Stimulated activated CD4-positive, alpha-beta T cell treated with anti-CD3 and anti-CD28 coated beads, Interleukin-12 subunit alpha, Interleukin-12 subunit beta, amount 100 ng/mL, for 24 hours (primary cell): ENCODE results near the gene RPS24.
"Not testable (repeated sequence)": the region's sequence is repeated elsewhere in the genome, so short reads cannot be mapped to it uniquely, and the experiment has no call there.

Experiments used
- DNase-seq, 2 experiments: peaks; one replicate each; pipeline ENCODE4 v3.0.0-alpha.2; 2020; ENCODE audit warnings: low read depth in 2 of 2

Gene RPS24

GRCh38 chr10:78053211-78053868 is 19.7 kb downstream of the RPS24 start:
- no peak for DNase-seq

GRCh38 chr10:78058562-78058961 is 24.9 kb downstream of the RPS24 start:
- no peak for DNase-seq

GRCh38 chr10:78059906-78060702 is 26.4 kb downstream of the RPS24 start:
- DNase-seq, result no peak

- no peak for DNase-seq
Measured at GRCh38 chr10:78062296-78062695, 28.6 kb downstream of the RPS24 start.

- no peak for DNase-seq
Measured at GRCh38 chr10:78063236-78063635, 29.6 kb downstream of the RPS24 start.

GRCh38 chr10:78064919-78065318 is 31.3 kb downstream of the RPS24 start:
- not testable (repeated sequence) for DNase-seq

DNA sequence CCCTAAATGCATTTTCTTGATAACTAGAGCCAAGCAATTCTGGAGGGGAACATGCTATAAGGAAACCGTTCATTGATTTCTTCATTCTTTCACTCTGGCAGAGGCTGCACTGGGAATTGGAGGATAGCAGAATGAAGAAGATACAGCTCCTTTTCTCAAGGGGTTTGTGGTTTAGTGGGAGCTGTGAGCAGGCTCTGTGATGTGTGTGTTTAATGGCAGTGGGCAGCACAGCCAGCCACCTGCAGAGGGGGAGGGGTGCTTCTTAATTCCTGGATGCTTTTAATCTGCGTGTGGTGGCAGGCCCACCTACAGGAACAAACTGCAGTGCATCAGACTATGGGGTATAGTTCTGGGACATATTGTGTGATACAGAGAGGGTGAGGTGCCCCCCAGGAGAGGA is 31.9 kb downstream of the RPS24 start:
- no peak for DNase-seq

DNA sequence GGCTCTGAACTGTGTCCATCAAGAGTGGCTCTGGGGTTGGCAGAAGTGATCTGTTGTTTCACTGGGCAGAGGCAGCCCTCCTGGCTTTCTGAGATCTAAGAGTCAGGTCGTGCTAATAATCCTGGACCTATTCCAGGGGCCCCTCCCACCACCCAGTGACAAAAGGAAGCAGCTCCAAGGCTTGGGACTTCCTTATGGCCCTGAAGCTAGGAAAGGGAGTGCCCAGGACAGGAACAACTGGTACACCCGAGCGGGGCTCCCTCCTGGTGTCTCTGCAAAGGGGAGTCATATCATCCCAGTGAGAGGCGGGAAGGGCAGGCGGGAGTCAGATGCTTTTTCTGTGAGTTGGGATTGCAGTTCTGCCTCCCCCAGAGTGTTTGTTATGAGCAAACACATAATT is 32.3 kb downstream of the RPS24 start:
- DNase-seq, result no peak

- no peak for DNase-seq
Measured at GRCh38 chr10:78066728-78067430, 33.2 kb downstream of the RPS24 start.

DNA sequence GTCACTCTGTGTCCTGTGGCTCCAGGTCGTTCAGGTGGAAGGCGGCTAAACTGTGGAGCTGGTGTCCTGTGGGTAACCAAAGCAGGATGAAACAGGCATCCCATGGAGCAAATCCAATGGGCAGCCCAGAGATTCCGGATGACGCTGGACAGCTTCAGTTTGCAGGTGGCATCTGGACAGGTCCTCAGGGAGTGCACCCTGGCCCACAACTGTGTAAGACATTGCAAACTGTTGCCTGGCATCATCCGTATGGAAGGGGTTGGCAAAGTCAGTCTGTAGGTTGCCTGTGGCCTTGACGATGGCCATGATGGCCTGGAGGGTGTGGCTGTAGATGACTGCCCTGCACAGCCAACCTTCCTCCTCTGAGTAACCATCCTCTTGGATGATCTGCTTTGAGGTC is 35.5 kb downstream of the RPS24 start:
- no peak for DNase-seq

GRCh38 chr10:78070064-78070463 is 36.4 kb downstream of the RPS24 start:
- not testable (repeated sequence) for DNase-seq

- no peak for DNase-seq
Measured at GRCh38 chr10:78070726-78071125, 37.1 kb downstream of the RPS24 start.

GRCh38 chr10:78071140-78071856 is 37.6 kb downstream of the RPS24 start:
- no peak for DNase-seq

DNA sequence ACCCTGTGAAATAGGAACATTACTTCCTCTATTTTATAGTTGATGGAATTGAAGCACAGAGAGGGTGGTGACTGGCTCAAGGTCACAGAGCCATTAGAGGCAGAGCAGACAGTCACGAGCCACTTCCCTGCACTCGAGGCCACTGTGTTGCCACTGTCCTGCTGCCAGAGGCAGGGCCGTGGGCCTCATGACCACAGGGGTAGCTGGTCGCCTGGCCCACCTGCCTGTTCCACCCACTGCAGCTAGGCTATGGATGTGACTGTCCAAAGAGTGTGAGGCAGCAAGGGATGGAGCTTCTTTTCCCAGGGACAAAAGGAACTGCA is 38.2 kb downstream of the RPS24 start:
- no peak for DNase-seq

DNA sequence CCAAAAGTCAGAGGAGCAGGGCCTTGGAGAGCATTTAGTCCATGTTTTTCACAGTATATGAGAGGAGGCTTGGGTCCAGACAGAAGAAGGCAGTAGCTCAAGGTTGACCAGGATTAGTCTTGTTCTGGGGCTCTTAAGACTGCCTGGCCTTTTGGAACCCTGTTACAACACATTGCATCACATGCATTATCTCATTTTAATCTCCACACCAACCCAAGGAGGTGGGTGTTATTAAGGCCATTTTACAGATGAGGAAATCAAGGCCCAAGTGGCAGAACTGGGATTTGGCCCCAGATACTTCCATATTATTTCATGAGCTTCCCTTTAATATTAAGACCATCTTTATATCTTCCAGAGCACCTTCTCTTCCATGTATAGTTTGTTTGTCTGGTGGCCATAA is 38.8 kb downstream of the RPS24 start:
- no peak for DNase-seq

GRCh38 chr10:78075806-78076205 is 42.1 kb downstream of the RPS24 start:
- DNase-seq, result not testable (repeated sequence)

- no peak for DNase-seq
Measured at GRCh38 chr10:78078539-78079330, 45.1 kb downstream of the RPS24 start.

DNA sequence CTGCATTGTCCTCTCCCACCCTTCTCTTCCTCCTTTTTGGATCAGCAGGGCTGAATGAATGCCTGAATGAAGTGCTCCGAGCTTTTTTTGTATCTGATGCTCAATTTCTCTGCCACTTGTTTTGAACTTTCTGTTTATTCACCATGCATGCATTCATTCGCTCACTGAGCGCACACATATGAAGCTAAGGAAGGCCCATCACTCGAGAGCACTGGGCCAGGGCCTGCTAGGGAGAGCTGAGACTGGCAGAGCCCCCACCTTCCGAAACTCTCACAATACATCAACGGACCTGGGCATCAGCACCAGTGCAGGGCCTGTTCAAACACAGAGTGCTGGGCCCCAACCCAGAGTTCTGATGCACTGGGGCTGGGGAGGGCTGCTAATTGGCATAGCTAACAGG is 45.7 kb downstream of the RPS24 start:
- no peak for DNase-seq

DNA sequence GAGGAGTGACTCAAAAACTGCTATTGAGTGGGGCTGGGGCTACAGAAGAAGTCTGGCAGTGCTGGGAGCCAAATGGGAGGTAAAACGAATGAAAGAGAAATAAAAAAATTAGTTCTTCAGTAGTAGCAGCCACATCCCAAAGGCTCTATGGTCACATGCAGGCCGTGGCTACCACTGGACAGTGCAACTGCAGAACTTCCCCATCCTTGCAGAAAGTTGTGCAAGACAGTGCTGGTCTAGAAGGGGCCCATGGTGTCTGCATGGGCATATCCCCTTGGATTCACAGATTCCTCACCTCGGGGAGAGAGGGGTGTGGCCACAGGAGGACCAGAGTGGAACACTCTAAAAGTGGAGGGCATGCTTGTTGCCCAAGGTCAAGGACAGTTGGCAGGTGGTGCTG is 47.6 kb downstream of the RPS24 start:
- DNase-seq, result no peak

DNA sequence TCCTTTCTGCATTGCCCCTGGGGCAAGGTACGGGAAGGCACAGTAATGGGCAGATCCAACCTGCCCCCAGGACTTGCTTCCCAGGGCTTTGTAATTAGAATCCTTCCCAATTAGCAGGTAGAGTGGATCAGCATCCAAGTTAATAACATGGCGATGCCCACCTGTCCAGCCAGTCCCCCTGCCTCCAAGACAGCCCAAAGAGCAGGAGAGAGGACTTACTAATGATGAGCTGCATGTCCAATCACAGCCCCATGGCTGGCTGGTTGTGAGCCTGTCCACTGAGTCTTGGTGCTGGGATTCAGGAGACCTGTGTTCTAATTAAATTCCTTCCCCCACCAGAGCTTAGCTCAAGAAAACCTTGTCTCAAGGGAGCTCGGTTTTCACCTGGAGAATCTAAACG is 49.0 kb downstream of the RPS24 start:
- no peak for DNase-seq
